ENCODE measurements around the gene ZNF677.
"Not testable (repeated sequence)": the region's sequence is repeated elsewhere in the genome, so short reads cannot be mapped to it uniquely, and the experiment has no call there.

Gene ZNF677

DNA sequence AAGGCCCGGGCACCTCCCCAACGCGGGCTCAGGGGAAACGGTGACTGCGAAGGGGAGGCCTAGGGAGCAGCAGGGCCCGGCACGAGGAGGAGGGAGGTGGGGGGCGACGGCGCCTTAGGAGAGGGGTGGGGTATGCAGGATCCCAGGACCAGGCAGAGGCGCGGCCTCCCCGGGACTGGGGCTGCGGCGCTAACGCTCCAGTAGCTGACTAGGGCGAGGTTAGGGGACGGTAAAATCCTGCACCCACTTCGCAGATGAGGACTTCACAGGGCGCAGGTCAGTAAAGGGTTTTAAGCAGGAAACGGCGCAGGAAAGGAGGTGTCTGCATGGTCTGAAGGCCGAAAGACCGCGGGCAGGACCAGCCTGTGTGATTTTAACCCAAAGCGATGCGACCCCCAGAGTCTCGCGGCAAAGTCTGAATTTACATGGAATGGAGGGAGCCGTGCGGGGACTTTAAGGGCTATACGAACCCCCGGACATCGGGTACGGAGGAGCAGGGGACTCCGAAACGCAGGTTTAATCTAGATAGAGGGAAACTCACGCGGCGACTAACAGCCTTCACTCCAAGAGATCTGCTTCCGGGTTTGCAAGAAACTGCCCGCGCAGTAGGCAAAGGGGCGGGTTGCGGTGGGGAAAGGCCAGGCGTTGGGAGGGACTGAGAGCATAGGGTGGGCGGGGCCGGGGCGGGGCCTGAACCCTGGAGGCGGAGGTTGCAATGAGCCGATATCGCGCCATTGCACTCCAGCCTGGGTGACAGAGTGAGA is 61.7 kb downstream of the ZNF677 start, which contains the start of gene ZNF665:
ZNF665 (minus strand) TSS at position 588 of the 764 bp plus-strand sequence. CDS start 10,460 bp downstream, outside the sequence.
- peak; percentile 84 for DNase-seq

DNA sequence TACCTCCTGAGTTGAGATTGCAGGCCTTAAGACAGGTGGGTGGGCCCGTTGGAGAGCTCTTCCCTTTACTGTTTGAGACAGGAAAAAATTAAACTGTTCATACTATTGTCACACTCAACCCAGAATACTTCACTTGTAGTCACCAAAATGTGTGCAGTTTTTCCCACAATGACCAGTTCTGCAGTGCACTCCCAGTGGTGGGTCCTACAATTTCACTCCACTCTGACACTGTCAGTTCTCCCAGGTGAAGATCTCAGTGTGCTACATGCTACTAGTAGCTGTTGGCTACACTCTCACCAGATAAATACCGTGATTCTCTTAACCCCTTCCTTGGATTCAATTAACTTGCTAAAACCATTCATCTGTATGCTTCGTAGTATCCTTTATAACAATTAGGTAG is 64.4 kb downstream of the ZNF677 start:
- no peak for DNase-seq

DNA sequence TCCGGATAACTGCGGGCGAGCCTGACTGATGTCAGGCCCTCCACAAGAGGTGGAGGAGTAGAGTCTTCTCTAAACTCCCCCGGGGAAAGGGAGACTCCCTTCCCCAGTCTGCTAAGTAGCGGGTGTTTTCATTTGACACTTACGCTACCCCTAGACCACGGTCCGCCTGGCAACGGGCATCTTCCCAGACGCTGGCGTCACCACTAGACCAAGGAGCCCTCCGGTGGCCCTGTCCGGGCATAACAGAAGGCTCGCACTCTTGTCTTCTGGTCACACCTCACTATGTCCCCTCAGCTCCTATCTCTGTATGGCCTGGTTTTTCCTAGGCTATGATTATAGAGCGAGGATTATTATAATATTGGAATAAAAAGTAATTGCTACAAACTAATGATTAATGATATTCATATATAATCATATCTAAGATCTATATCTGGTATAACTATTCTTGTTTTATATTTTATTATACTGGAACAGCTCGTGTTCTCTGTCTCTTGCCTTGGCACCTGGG is 64.9 kb downstream of the ZNF677 start:
- not testable (repeated sequence) for DNase-seq
